ENCODE measurements around the gene SRCIN1. TPM values are rescaled to one million over a fixed set of nuclear protein-coding genes. Genes with fewer than 3 reads are reported as not detected.
"Not testable (repeated sequence)": the region's sequence is repeated elsewhere in the genome, so short reads cannot be mapped to it uniquely, and the experiment has no call there.

SRCIN1 gene
- total RNA-seq, 2 experiments from 2014 or later: 0.37 to 0.42 TPM

- not testable (repeated sequence) for H3K27ac Mint-ChIP-seq, H3K27me3 Mint-ChIP-seq, H3K36me3 Mint-ChIP-seq, H3K4me1 Mint-ChIP-seq, DNase-seq, H3K9me3 Mint-ChIP-seq, H3K4me3 Mint-ChIP-seq
Measured at GRCh38 chr17:38499230-38499629, 106.5 kb downstream of the SRCIN1 start.

- no peak overlapping the region for H3K27ac Mint-ChIP-seq
- no peak overlapping the region for H3K4me3 Mint-ChIP-seq
- no peaks in the 10 kb centered on the region for H3K4me1 Mint-ChIP-seq
- DNase-seq: no peak
- H3K27me3 Mint-ChIP-seq: no peaks in the 10 kb centered on the region
- no peaks in the 10 kb centered on the region for H3K36me3 Mint-ChIP-seq
- H3K9me3 Mint-ChIP-seq: peaks cover 2% of the 10 kb centered on the region
Measured at GRCh38 chr17:38498353-38498752, 107.4 kb downstream of the SRCIN1 start.

GRCh38 chr17:38497656-38498055 lies 108.1 kb downstream of the SRCIN1 start:
- not testable (repeated sequence) for H3K4me3 Mint-ChIP-seq, H3K27ac Mint-ChIP-seq, H3K4me1 Mint-ChIP-seq, H3K27me3 Mint-ChIP-seq, H3K36me3 Mint-ChIP-seq, DNase-seq, H3K9me3 Mint-ChIP-seq

GRCh38 chr17:38494152-38494551 lies 111.6 kb downstream of the SRCIN1 start:
- not testable (repeated sequence) for H3K4me1 Mint-ChIP-seq, H3K4me3 Mint-ChIP-seq, H3K27ac Mint-ChIP-seq, H3K27me3 Mint-ChIP-seq, H3K9me3 Mint-ChIP-seq, DNase-seq, H3K36me3 Mint-ChIP-seq

- DNase-seq: peak; percentile 86
- H3K4me3 Mint-ChIP-seq, H3K27me3 Mint-ChIP-seq, H3K27ac Mint-ChIP-seq, H3K36me3 Mint-ChIP-seq, H3K4me1 Mint-ChIP-seq, H3K9me3 Mint-ChIP-seq: not testable (repeated sequence)
Measured at GRCh38 chr17:38492067-38493040, 113.4 kb downstream of the SRCIN1 start.

GRCh38 chr17:38491346-38492066 lies 114.2 kb downstream of the SRCIN1 start:
- not testable (repeated sequence) for H3K4me1 Mint-ChIP-seq

GRCh38 chr17:38489774-38490173 lies 116.0 kb downstream of the SRCIN1 start:
- not testable (repeated sequence) for H3K4me3 Mint-ChIP-seq, H3K9me3 Mint-ChIP-seq, H3K4me1 Mint-ChIP-seq, DNase-seq, H3K36me3 Mint-ChIP-seq, H3K27ac Mint-ChIP-seq
- peaks cover 12% of the 10 kb centered on the region for H3K27me3 Mint-ChIP-seq

More at GRCh38 chr17:38491346-38492066, 114.2 kb downstream of the SRCIN1 start:
- H3K36me3 Mint-ChIP-seq, H3K4me3 Mint-ChIP-seq, H3K27me3 Mint-ChIP-seq, H3K9me3 Mint-ChIP-seq, DNase-seq, H3K27ac Mint-ChIP-seq: not testable (repeated sequence)

GRCh38 chr17:38485681-38486298 lies 120.0 kb downstream of the SRCIN1 start:
- not testable (repeated sequence) for H3K4me3 Mint-ChIP-seq, H3K27ac Mint-ChIP-seq, H3K4me1 Mint-ChIP-seq, H3K27me3 Mint-ChIP-seq, DNase-seq, H3K36me3 Mint-ChIP-seq, H3K9me3 Mint-ChIP-seq

- H3K27ac Mint-ChIP-seq: no peak overlapping the region
- no peak overlapping the region for H3K4me3 Mint-ChIP-seq
Measured at GRCh38 chr17:38485146-38485468, 120.6 kb downstream of the SRCIN1 start.

GRCh38 chr17:38484242-38485145 lies 121.3 kb downstream of the SRCIN1 start:
- H3K27ac Mint-ChIP-seq, H3K9me3 Mint-ChIP-seq, H3K36me3 Mint-ChIP-seq, H3K4me3 Mint-ChIP-seq, H3K4me1 Mint-ChIP-seq, H3K27me3 Mint-ChIP-seq: not testable (repeated sequence)
- DNase-seq: peak; percentile 58

More at GRCh38 chr17:38485146-38485468, 120.6 kb downstream of the SRCIN1 start:
- DNase-seq: no peak
- H3K27me3 Mint-ChIP-seq: peaks cover 7% of the 10 kb centered on the region
- H3K9me3 Mint-ChIP-seq: no peaks in the 10 kb centered on the region
- H3K4me1 Mint-ChIP-seq: peaks cover 5% of the 10 kb centered on the region
- no peaks in the 10 kb centered on the region for H3K36me3 Mint-ChIP-seq

GRCh38 chr17:38482700-38483043 lies 123.1 kb downstream of the SRCIN1 start:
- DNase-seq, H3K27me3 Mint-ChIP-seq, H3K36me3 Mint-ChIP-seq, H3K4me3 Mint-ChIP-seq, H3K9me3 Mint-ChIP-seq, H3K4me1 Mint-ChIP-seq, H3K27ac Mint-ChIP-seq: not testable (repeated sequence)

GRCh38 chr17:38482039-38482699 lies 123.6 kb downstream of the SRCIN1 start:
- H3K9me3 Mint-ChIP-seq, DNase-seq, H3K27ac Mint-ChIP-seq, H3K4me3 Mint-ChIP-seq, H3K36me3 Mint-ChIP-seq, H3K4me1 Mint-ChIP-seq, H3K27me3 Mint-ChIP-seq: not testable (repeated sequence)
